ENCODE data around the gene VDR. TPM values are rescaled to one million over a fixed set of nuclear protein-coding genes. Genes with fewer than 3 reads are reported as not detected.
A peak's percentile ranks its signal among the peaks of the same experiment; 100 is the strongest.

The VDR gene
- total and polyA plus RNA-seq, 12 donors, result 6.9 to 80.1 (median 18.4) TPM

- Histone ChIP-seq H3K4me3 (no peak overlapping the region), H3K9me3 (replicated peaks in 1 of 3) (no peaks in the 10 kb centered on the region), H3K36me3 (replicated peaks in 1 of 2) (no peaks in the 10 kb centered on the region), H3K4me1 (replicated peaks in 1 of 2) (peaks cover 9 to 21% of the 10 kb centered on the region in 2 donors), H3K27ac (peak overlapping the region; percentile 45 to 84 (median 69)), H3K27me3 (no peaks in the 10 kb centered on the region)
- intact Hi-C loops (cut with DNase I), result loop anchor here (5.0 kb wide), 1 partner anchor 52 kb away; no protein-coding TSS in a partner anchor
- TF ChIP-seq CTCF (IDR thresholded peaks at IDR 0.05), result no peak
- peak in 1 of 2 donors; percentile 52 for TF ChIP-seq POLR2A (IDR thresholded peaks at IDR 0.05)
- DNase-seq, result peak in 6 of 7 donors; percentile 77 to 95 (median 87)
- WGBS, 4 donors, result 44 to 57% (median 49%) methylated on average over 7 to 8 of the region's 8 CpGs
Observed at GRCh38 chr12:47834199-47834903, 70.4 kb downstream of the VDR start.

GRCh38 chr12:47833591-47834012 is 71.2 kb downstream of the VDR start:
- Histone ChIP-seq H3K4me1 (replicated peaks in 1 of 2) (peaks cover 17 to 29% of the 10 kb centered on the region in 2 donors), H3K4me3 (no peak overlapping the region), H3K27me3 (no peaks in the 10 kb centered on the region), H3K9me3 (replicated peaks in 1 of 3) (no peaks in the 10 kb centered on the region), H3K36me3 (replicated peaks in 1 of 2) (no peaks in the 10 kb centered on the region), H3K27ac (peak overlapping the region in 4 of 5 donors; percentile 49 to 84 (median 74))
- WGBS, 4 donors, result 90 to 97% (median 95%) methylated on average over 10 to 12 of the region's 12 CpGs
- no peak for DNase-seq
- intact Hi-C loops (cut with DNase I), result loop anchor here (5.0 kb wide), 1 partner anchor 51 kb away; no protein-coding TSS in a partner anchor
- TF ChIP-seq POLR2A (IDR thresholded peaks at IDR 0.05) (no peak), CTCF (IDR thresholded peaks at IDR 0.05) (no peak)

- Histone ChIP-seq H3K27ac (no peak overlapping the region), H3K4me3 (no peak overlapping the region), H3K36me3 (replicated peaks in 1 of 2) (no peaks in the 10 kb centered on the region), H3K4me1 (replicated peaks in 1 of 2) (peaks cover 23 to 39% of the 10 kb centered on the region in 2 donors), H3K27me3 (no peaks in the 10 kb centered on the region), H3K9me3 (replicated peaks in 1 of 3) (no peaks in the 10 kb centered on the region)
- intact Hi-C loops (cut with DNase I), result loop anchor here (5.0 kb wide), 1 partner anchor 50 kb away; no protein-coding TSS in a partner anchor
- no peak for TF ChIP-seq POLR2A (IDR thresholded peaks at IDR 0.05)
- TF ChIP-seq CTCF (IDR thresholded peaks at IDR 0.05), result no peak
- 85 to 93% (median 91%) methylated on average over 8 to 13 of the region's 13 CpGs for WGBS, 4 donors
- peak in 1 of 7 donors; percentile 11 for DNase-seq
Observed at GRCh38 chr12:47832263-47832933, 72.4 kb downstream of the VDR start.

- Histone ChIP-seq H3K4me3 (no peak overlapping the region), H3K4me1 (replicated peaks in 1 of 2) (peaks cover 20 to 43% of the 10 kb centered on the region in 2 donors), H3K36me3 (replicated peaks in 1 of 2) (no peaks in the 10 kb centered on the region), H3K27ac (peak overlapping the region in 4 of 5 donors; percentile 81 to 94 (median 82)), H3K9me3 (replicated peaks in 1 of 3) (no peaks in the 10 kb centered on the region), H3K27me3 (no peaks in the 10 kb centered on the region)
- no peak for TF ChIP-seq POLR2A (IDR thresholded peaks at IDR 0.05)
- no peak for TF ChIP-seq CTCF (IDR thresholded peaks at IDR 0.05)
- DNase-seq, result peak in 1 of 7 donors; percentile 15
- WGBS, 4 donors, result 54 to 91% (median 66%) methylated on average over 4 of the region's 4 CpGs
- intact Hi-C loops (cut with DNase I), result no loop called here
Observed at GRCh38 chr12:47829584-47829983, 75.2 kb downstream of the VDR start.

Measured in adrenal gland (tissue), 12 donors.